ENCODE measurements around the gene E2F4.
A peak's percentile ranks its signal among the peaks of the same experiment; 100 is the strongest.

The E2F4 gene

GRCh38 chr16:67215706-67216105 is 23.8 kb downstream of the E2F4 start:
- in situ Hi-C loops (cut with MboI; ENCODE audit: low pct_unique_long_range_greater_than_20kb, low sequenced_read_pairs, unreplicated experiment) = no loop called here
- DNase-seq (ENCODE audit: low spot score) = no peak
- TF ChIP-seq CTCF (IDR thresholded peaks at IDR 0.05; ENCODE audit: extremely low read depth, insufficient read depth, missing control alignments) = no peak

GRCh38 chr16:67216612-67217490 is 24.9 kb downstream of the E2F4 start:
- in situ Hi-C loops (cut with MboI; ENCODE audit: low pct_unique_long_range_greater_than_20kb, low sequenced_read_pairs, unreplicated experiment) = no loop called here
- no peak for TF ChIP-seq CTCF (IDR thresholded peaks at IDR 0.05; ENCODE audit: extremely low read depth, insufficient read depth, missing control alignments)
- DNase-seq (ENCODE audit: low spot score) = no peak

- TF ChIP-seq CTCF (IDR thresholded peaks at IDR 0.05; ENCODE audit: extremely low read depth, insufficient read depth, missing control alignments) = no peak
- in situ Hi-C loops (cut with MboI; ENCODE audit: low pct_unique_long_range_greater_than_20kb, low sequenced_read_pairs, unreplicated experiment) = no loop called here
- no peak for DNase-seq (ENCODE audit: low spot score)
Observed at GRCh38 chr16:67223992-67224391, 32.0 kb downstream of the E2F4 start.

- in situ Hi-C loops (cut with MboI; ENCODE audit: low pct_unique_long_range_greater_than_20kb, low sequenced_read_pairs, unreplicated experiment) = no loop called here
- DNase-seq (ENCODE audit: low spot score) = no peak
- TF ChIP-seq CTCF (IDR thresholded peaks at IDR 0.05; ENCODE audit: extremely low read depth, insufficient read depth, missing control alignments) = no peak
Observed at GRCh38 chr16:67226295-67226803, 34.4 kb downstream of the E2F4 start.

GRCh38 chr16:67226804-67227566 is 35.0 kb downstream of the E2F4 start, which contains the start of gene TMEM208:
Gene TMEM208 (plus strand): TSS chr16:67227130. CDS start chr16:67227219, 89 bp downstream.
- peak; percentile 31 for TF ChIP-seq CTCF (IDR thresholded peaks at IDR 0.05; ENCODE audit: extremely low read depth, insufficient read depth, missing control alignments)
- peak; percentile 98 for DNase-seq (ENCODE audit: low spot score)
- in situ Hi-C loops (cut with MboI; ENCODE audit: low pct_unique_long_range_greater_than_20kb, low sequenced_read_pairs, unreplicated experiment) = no loop called here

- in situ Hi-C loops (cut with MboI; ENCODE audit: low pct_unique_long_range_greater_than_20kb, low sequenced_read_pairs, unreplicated experiment) = no loop called here
- DNase-seq (ENCODE audit: low spot score) = no peak
- TF ChIP-seq CTCF (IDR thresholded peaks at IDR 0.05; ENCODE audit: extremely low read depth, insufficient read depth, missing control alignments) = no peak
Observed at GRCh38 chr16:67227567-67227921, 35.6 kb downstream of the E2F4 start.

Measured in GM13977 (cell line).